Measurements from ENCODE around the gene AMPD3.

AMPD3 gene

GRCh38 chr11:10543782-10544181 lies 88.7 kb downstream of the AMPD3 start:
- no peak for DNase-seq

GRCh38 chr11:10544491-10545465 lies 89.7 kb downstream of the AMPD3 start:
- DNase-seq = no peak

DNA sequence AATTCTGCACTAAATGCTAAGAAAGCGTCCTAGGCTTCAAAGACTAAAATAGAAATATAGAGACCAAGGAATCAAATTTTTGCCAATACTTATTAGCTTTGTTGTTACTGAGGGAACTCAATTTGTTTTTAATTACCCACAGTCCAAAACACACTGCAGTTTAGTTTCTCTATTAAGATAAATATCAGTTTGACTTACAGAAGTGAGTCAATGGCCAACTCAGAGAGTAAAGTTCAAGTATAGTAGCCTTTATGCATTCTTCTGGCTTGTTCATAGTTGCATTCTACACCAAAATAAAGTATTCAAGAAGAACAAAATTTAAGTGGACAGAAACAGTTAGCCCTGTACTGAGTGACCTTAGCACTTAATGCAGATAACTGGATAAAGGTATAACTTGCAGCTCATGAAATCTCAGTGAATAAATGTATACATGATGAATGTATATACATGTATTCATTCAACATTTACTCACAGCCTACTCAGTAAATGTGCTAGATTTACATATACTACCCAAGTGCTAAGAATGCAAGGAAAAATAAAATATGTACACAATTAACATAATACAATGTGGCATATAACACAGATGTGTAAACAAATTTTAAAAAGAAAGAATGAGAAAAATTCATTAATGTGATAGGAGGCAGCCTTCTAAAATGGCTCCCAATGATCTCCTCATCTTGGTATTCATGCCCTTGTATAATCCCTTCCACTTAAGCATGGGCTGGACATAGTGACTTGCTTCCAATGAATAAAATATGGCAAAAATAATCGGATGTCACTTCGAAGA lies 95.6 kb downstream of the AMPD3 start:
- peak; percentile 82 for DNase-seq

DNA sequence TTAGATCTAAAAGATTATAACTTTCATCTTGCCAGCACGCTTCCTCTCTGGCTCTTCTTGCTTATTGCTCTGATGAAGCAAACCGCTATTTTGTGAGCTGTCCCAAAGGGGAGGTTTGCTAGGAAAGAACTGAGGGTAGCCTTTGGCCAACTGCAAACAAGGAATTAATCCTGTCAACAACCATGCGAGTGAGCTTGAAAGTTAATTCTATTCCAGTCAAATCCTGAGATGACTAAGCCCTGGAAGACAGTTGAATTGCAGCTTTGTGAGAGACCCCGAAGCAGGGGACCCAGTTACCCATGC lies 96.2 kb downstream of the AMPD3 start:
- DNase-seq = no peak

DNA sequence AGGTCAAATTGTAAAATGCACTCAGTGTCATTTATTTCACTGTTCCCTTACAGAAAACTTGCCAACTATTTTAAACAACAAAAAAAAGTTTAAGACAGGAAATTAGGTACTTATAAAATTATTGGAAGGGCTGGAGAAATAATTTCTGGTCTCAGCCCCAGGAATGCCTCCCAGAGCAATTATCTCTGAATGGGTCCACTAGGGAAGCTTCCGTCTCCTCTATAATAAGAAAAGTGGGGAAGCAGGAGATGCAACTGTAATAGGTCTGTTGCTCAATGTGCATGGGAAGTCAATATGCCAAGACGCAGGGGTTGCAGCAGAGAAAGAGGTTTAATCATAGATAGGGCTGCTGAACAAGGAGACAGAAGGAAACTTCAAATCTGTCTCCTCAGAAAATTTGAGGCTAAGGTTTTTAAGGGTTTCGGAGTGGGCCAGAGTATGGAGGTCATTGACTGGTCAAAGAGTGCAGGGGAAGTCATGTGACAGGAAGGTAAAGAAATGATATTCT lies 96.8 kb downstream of the AMPD3 start:
- DNase-seq = no peak

DNA sequence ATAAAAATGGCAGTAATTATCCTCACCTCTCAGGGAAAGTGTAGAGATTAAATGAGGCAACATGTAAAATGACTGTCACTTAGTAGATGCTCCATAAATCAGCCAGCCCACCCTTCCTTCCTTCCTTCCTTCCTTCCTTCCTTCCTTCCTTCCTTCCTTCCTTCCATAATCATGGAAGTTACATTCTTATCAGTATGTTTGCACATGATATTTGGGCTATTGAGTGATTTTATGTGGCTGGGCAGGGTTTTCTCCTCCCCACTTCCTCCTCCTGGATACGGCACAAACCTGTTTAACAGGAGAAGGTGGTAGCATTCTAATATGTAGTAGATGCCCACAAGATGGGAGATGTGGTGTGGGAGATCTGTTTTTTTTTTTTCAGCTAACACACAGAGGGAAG lies 101.5 kb downstream of the AMPD3 start:
- DNase-seq = no peak

Measured in HCEC 1CT (cell line).